PFSK-1 (cell line): ENCODE measurements around the gene FAM120B.

ENCODE experiments used
- POLR2AphosphoS5 ChIP-seq: IDR thresholded peaks from 2 replicates; pipeline ENCODE4 v1.6.1; 2012; ENCODE audit warnings: low read depth, mild to moderate bottlenecking, control low read depth, low read length, moderate library complexity
- REST ChIP-seq, 2 experiments: IDR thresholded peaks; 2 replicates each; pipeline versions ENCODE4 v1.6.1 to v1.8.0; 2011 to 2012; ENCODE audit warnings: low read depth in 2 of 2, low read length in 2 of 2, control low read depth in 1 of 2, inconsistent platforms in 1 of 2, mild to moderate bottlenecking in 1 of 2, moderate library complexity in 1 of 2; ENCODE audit not compliant: insufficient read depth in 1 of 2
- TAF1 ChIP-seq: IDR thresholded peaks from 2 replicates; pipeline ENCODE4 v1.6.1; 2012; ENCODE audit warnings: low read length, control low read depth, borderline replicate concordance; ENCODE audit not compliant: insufficient read depth

GRCh38 chr6:170446841-170447560 lies 140.4 kb downstream of the FAM120B start:
- TF ChIP-seq TAF1 (no peak), POLR2AphosphoS5 (no peak), REST (IDR thresholded peaks at IDR 0.05; ENCODE audit: insufficient read depth in 1 of 2, low read depth in 2 of 2, low read length in 2 of 2) (no peak)
